SH-SY5Y (cell line): ENCODE data around the gene MIGA1.

Experiments used
- GATA2 ChIP-seq: IDR thresholded peaks from 2 replicates; pipeline ENCODE4 v1.6.1; 2011; ENCODE audit warnings: mild to moderate bottlenecking, low read depth, low read length
- GATA3 ChIP-seq: IDR thresholded peaks from 2 replicates; pipeline ENCODE4 v1.6.1; 2011; ENCODE audit warnings: low read depth, mild to moderate bottlenecking, low read length, moderate library complexity

DNA sequence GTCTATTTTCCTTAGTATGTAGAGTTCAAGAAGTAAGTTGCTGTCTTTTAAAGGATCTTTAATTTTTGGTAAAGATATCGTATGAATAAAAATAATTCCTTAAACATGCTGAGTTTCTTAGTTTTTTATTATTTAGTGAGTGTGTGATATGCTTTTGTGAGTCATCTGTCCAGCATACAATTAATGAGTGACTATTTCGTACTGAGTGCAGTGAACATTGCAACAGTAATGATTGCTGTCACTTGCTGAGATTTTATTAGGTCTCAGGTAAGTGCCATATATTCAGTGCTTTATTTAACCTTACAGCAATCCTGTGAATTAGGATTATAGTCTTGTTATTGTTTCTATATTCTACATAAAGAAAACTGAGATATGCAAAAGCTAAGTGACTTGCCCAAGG, 22.6 kb downstream of the MIGA1 start:
- no peak for TF ChIP-seq GATA2
- no peak for TF ChIP-seq GATA3
